ENCODE data around the gene KIF25.
"Not testable (repeated sequence)": the region's sequence is repeated elsewhere in the genome, so short reads cannot be mapped to it uniquely, and the experiment has no call there.

KIF25 gene

GRCh38 chr6:167993831-167994230 is 3.6 kb upstream of the KIF25 start:
- no peak for DNase-seq (ENCODE audit: low read depth in 2 of 2)

- DNase-seq (ENCODE audit: low read depth in 2 of 2): no peak
These were observed 2.2 kb upstream of the KIF25 start for GRCh38 chr6:167995302-167995701.

GRCh38 chr6:167995731-167996151 is 1.7 kb upstream of the KIF25 start:
- DNase-seq (ENCODE audit: low read depth in 2 of 2): no peak

- DNase-seq (ENCODE audit: low read depth in 2 of 2): no peak
These were observed 859 bp upstream of the KIF25 start for GRCh38 chr6:167996424-167997199.

GRCh38 chr6:167998215-167998614 is 744 bp downstream of the KIF25 start:
- no peak for DNase-seq (ENCODE audit: low read depth in 2 of 2)

- no peak for DNase-seq (ENCODE audit: low read depth in 2 of 2)
These were observed 2.9 kb downstream of the KIF25 start for GRCh38 chr6:168000198-168001028.

- no peak for DNase-seq (ENCODE audit: low read depth in 2 of 2)
These were observed 3.5 kb downstream of the KIF25 start for GRCh38 chr6:168001029-168001332.

GRCh38 chr6:168001514-168001913 is 4.0 kb downstream of the KIF25 start:
- not testable (repeated sequence) for DNase-seq (ENCODE audit: low read depth in 2 of 2)

GRCh38 chr6:168002804-168003203 is 5.3 kb downstream of the KIF25 start:
- no peak for DNase-seq (ENCODE audit: low read depth in 2 of 2)

- no peak for DNase-seq (ENCODE audit: low read depth in 2 of 2)
These were observed 6.6 kb downstream of the KIF25 start for GRCh38 chr6:168004023-168004422.

- no peak for DNase-seq (ENCODE audit: low read depth in 2 of 2)
These were observed 7.5 kb downstream of the KIF25 start for GRCh38 chr6:168004945-168005344.

GRCh38 chr6:168005796-168006195 is 8.3 kb downstream of the KIF25 start:
- DNase-seq (ENCODE audit: low read depth in 2 of 2): no peak

- no peak for DNase-seq (ENCODE audit: low read depth in 2 of 2)
These were observed 10.3 kb downstream of the KIF25 start for GRCh38 chr6:168007592-168008338.

GRCh38 chr6:168009331-168009730 is 11.9 kb downstream of the KIF25 start:
- no peak for DNase-seq (ENCODE audit: low read depth in 2 of 2)

- no peak for DNase-seq (ENCODE audit: low read depth in 2 of 2)
These were observed 13.8 kb downstream of the KIF25 start for GRCh38 chr6:168011291-168011690.

GRCh38 chr6:168012431-168013249 is 15.2 kb downstream of the KIF25 start:
- DNase-seq (ENCODE audit: low read depth in 2 of 2): no peak

GRCh38 chr6:168013250-168013915 is 15.9 kb downstream of the KIF25 start:
- DNase-seq (ENCODE audit: low read depth in 2 of 2): no peak

- DNase-seq (ENCODE audit: low read depth in 2 of 2): no peak
These were observed 17.0 kb downstream of the KIF25 start for GRCh38 chr6:168014428-168014827.

GRCh38 chr6:168015009-168015408 is 17.5 kb downstream of the KIF25 start:
- DNase-seq (ENCODE audit: low read depth in 2 of 2): no peak

GRCh38 chr6:168015482-168016175 is 18.2 kb downstream of the KIF25 start:
- DNase-seq (ENCODE audit: low read depth in 2 of 2): no peak
